Endothelial cell of umbilical vein (primary cell): ENCODE data around the gene IPPK. TPM values are rescaled to one million over a fixed set of nuclear protein-coding genes. Genes with fewer than 3 reads are reported as not detected.

Experiments used
- BruUV-seq: library from RNA; stranded (reverse); fragments of 400-500 nt; replicated peaks from 2 replicates; lab custom pipeline; 2021; lab: Mats Ljungman, UMichigan
- CTCF ChIA-PET: fragments of 300-600, 350-600 bp; sonication (Branson Sonifier 250); formaldehyde crosslinking; loops from one replicate; lab custom pipeline; 2021; ENCODE audit warnings: antibody characterized with exemption, inconsistent platforms; lab: Charles Lee
- POLR2A ChIA-PET: fragments of 300-600, 350-600 bp; sonication (Branson Sonifier 250); formaldehyde crosslinking; loops from one replicate; lab custom pipeline; 2021; ENCODE audit warnings: antibody characterized with exemption, inconsistent platforms; lab: Charles Lee
- DNase-seq: peaks from one replicate; pipeline ENCODE4 v3.0.0-alpha.2; 2011; ENCODE audit warnings: low read depth, low spot score
- FAIRE-seq: peaks from 2 replicates; lab custom pipeline; 2011; peaks lifted over from hg19 to GRCh38; lab: Jason Lieb, UNC
- H2AFZ ChIP-seq: 2 replicates; pipeline ENCODE4 v1.6.0; 2012; ENCODE audit warnings: low read depth, low read length, control low read depth, inconsistent platforms
- H3K27ac ChIP-seq: 2 replicates; pipeline ENCODE4 v1.5.1; 2011; ENCODE audit warnings: low read depth, mild to moderate bottlenecking, control low read depth, low read length, moderate library complexity; ENCODE audit not compliant: insufficient read depth
- H3K27me3 ChIP-seq, 2 experiments: 2 replicates each; pipeline versions ENCODE4 v1.6.0 to v1.6.1; 2011; ENCODE audit warnings: low read length in 2 of 2, mixed read lengths in 1 of 2; ENCODE audit not compliant: control insufficient read depth in 2 of 2, insufficient read depth in 2 of 2
- H3K36me3 ChIP-seq, 2 experiments: 2 replicates in 1 of 2; 3 replicates in 1 of 2; pipeline ENCODE4 v1.5.1; 2011; ENCODE audit warnings: low read length in 2 of 2, mild to moderate bottlenecking in 1 of 2, moderate library complexity in 1 of 2; ENCODE audit not compliant: control insufficient read depth in 2 of 2, insufficient read depth in 2 of 2; ENCODE audit errors: extremely low read depth in 1 of 2
- H3K4me1 ChIP-seq: 3 replicates; pipeline ENCODE4 v1.5.1; 2011; ENCODE audit warnings: mild to moderate bottlenecking, low read length; ENCODE audit not compliant: control insufficient read depth, insufficient read depth; ENCODE audit errors: extremely low read depth
- H3K4me2 ChIP-seq: 2 replicates; pipeline ENCODE4 v1.6.1; 2011; ENCODE audit warnings: low read length, control low read depth, mixed read lengths; ENCODE audit not compliant: insufficient read depth
- H3K4me3 ChIP-seq, 3 experiments: fragments of 200-600 bp in 1 of 3; sonication (generic), shearing (Covaris generic) in 1 of 3; replicated peaks in 1 of 3; 2 replicates each; pipeline ENCODE4 v1.5.1; 2011 to 2016; ENCODE audit warnings: control low read depth in 3 of 3, low read length in 3 of 3, mild to moderate bottlenecking in 2 of 3, inconsistent platforms in 1 of 3, low read depth in 1 of 3, moderate library complexity in 1 of 3; ENCODE audit not compliant: insufficient read depth in 1 of 3
- H3K79me2 ChIP-seq: 2 replicates; pipeline ENCODE4 v1.6.0; 2012; ENCODE audit warnings: low read length, inconsistent platforms; ENCODE audit not compliant: control insufficient read depth, insufficient read depth
- H3K9ac ChIP-seq: replicated peaks from 2 replicates; pipeline ENCODE3; 2011; ENCODE audit warnings: low read length, control low read depth; ENCODE audit not compliant: insufficient read depth; ENCODE audit errors: extremely low read depth
- H3K9me1 ChIP-seq: replicated peaks from 3 replicates; pipeline ENCODE4 v1.6.0; 2011; ENCODE audit warnings: mild to moderate bottlenecking, low read length; ENCODE audit not compliant: control insufficient read depth, insufficient read depth; ENCODE audit errors: extremely low read depth
- H3K9me3 ChIP-seq: replicated peaks from 2 replicates; pipeline ENCODE4 v1.5.1; 2012; ENCODE audit warnings: low read length, inconsistent platforms; ENCODE audit not compliant: control insufficient read depth, insufficient read depth
- H4K20me1 ChIP-seq: replicated peaks from 2 replicates; pipeline ENCODE3; 2011; ENCODE audit warnings: mild to moderate bottlenecking, low read length; ENCODE audit not compliant: control insufficient read depth, insufficient read depth; ENCODE audit errors: extremely low read depth
- EZH2 ChIP-seq: IDR thresholded peaks from 2 replicates; pipeline ENCODE4 v1.6.1; 2012; ENCODE audit warnings: borderline replicate concordance, low read depth, mild to moderate bottlenecking, moderate library complexity, low read length, inconsistent platforms; ENCODE audit not compliant: severe bottlenecking
- FOS ChIP-seq: IDR thresholded peaks from 2 replicates; pipeline ENCODE4 v1.6.1; 2011; ENCODE audit warnings: mild to moderate bottlenecking, low read length, moderate library complexity, borderline replicate concordance; ENCODE audit not compliant: insufficient read depth
- GATA2 ChIP-seq: IDR thresholded peaks from 2 replicates; pipeline ENCODE4 v1.7.0; 2011; ENCODE audit warnings: low read depth, mild to moderate bottlenecking, moderate library complexity, mixed read lengths, low read length; ENCODE audit not compliant: insufficient read length, insufficient read depth
- JUN ChIP-seq: IDR thresholded peaks from 2 replicates; pipeline ENCODE4 v1.6.1; 2011; ENCODE audit warnings: borderline replicate concordance, low read depth; ENCODE audit not compliant: insufficient read length, insufficient read depth
- MYC ChIP-seq: IDR thresholded peaks from one replicate; pipeline ENCODE4 v1.6.1; 2011; ENCODE audit warnings: mild to moderate bottlenecking, low read depth, low read length
- POLR2A ChIP-seq: IDR thresholded peaks from 2 replicates; pipeline ENCODE4 v1.6.1; 2012; ENCODE audit warnings: low read depth, mild to moderate bottlenecking, control low read depth, low read length
- POLR2AphosphoS5 ChIP-seq: IDR thresholded peaks from 2 replicates; pipeline ENCODE4 v1.6.1; 2012; ENCODE audit warnings: low read depth, mild to moderate bottlenecking, control low read depth, low read length, moderate library complexity; ENCODE audit not compliant: insufficient read depth
- dilution Hi-C: fragments of 300-500 bp; cut with MboI; formaldehyde crosslinking; loops from one replicate; pipeline ENCODE4 v1.15.0; 2019; ENCODE audit warnings: low sequenced_read_pairs; ENCODE audit not compliant: extremely low pct_ligation_motif_present
- intact Hi-C: fragments of 100-400 bp; cut with micrococcal nuclease; formaldehyde crosslinking; loops from one replicate; pipeline ENCODE4 v1.10.0; 2022
- polyA plus RNA-seq, 4 experiments: library from polyadenylated mRNA; depleted of rRNA in 3 of 4; stranded (reverse) in 3 of 4; unstranded in 1 of 4; fragments of >200 nt; gene quantifications; 2 replicates each; pipeline versions ENCODE4 v1.2.1 to v1.2.3, GENCODE V29; 2011 to 2012; ENCODE audit warnings: missing spikeins in 1 of 4
- total RNA-seq: library from RNA; stranded (reverse); gene quantifications from 2 replicates; pipeline ENCODE4 v1.2.3, GENCODE V29; 2021
- TF ChIP-seq, protein P1 (sequence below): IDR thresholded peaks from 2 replicates; pipeline ENCODE4 v1.6.1; 2011; ENCODE audit not compliant: insufficient read depth, insufficient read length
- TF ChIP-seq, protein P2 (sequence below), 2 donors: IDR thresholded peaks; 1 replicate in 1 of 2; 2 replicates in 1 of 2; pipeline ENCODE4 v1.5.1; 2011; ENCODE audit warnings: low read length in 2 of 2, mild to moderate bottlenecking in 2 of 2, moderate library complexity in 2 of 2, control low read depth in 1 of 2, inconsistent platforms in 1 of 2, low read depth in 1 of 2; ENCODE audit not compliant: insufficient read depth in 1 of 2; ENCODE audit errors: extremely low read depth in 1 of 2

Gene IPPK
- total and polyA plus RNA-seq, 2 donors (not counting 3 experiments of a cell fraction or from before 2014, with no cell fraction given): 14.0 to 28.0 TPM

DNA sequence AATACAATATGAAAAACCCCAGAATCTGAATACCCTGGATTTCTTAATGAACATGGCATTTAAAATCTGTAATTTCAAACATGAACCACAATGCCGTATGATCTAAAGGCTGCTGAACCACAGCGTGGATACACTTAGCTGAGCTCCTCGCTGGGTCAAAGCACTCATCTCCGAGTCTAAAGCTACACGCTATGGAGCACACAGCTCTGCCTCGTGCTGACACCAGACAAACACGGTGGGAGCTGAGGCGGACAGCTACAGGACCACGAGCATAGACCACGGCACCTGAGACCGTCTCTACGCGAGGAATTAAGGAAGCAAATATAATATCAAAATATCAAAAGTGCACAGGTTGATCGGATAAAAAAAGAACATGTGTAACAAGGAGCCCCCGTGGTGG lies 42.8 kb upstream of the IPPK start:
- Histone ChIP-seq H3K9me1 (no peaks in the 10 kb centered on the region), H3K9ac (no peak overlapping the region), H3K4me2 (no peak overlapping the region), H3K36me3 (peaks cover 10 to 29% of the 10 kb centered on the region in 2 experiments), H4K20me1 (no peaks in the 10 kb centered on the region), H3K9me3 (no peaks in the 10 kb centered on the region), H3K27me3 (no peaks in the 10 kb centered on the region), H2AFZ (no peak overlapping the region), H3K4me3 (no peak overlapping the region), H3K4me1 (peaks cover 10% of the 10 kb centered on the region), H3K79me2 (peaks cover 4% of the 10 kb centered on the region), H3K27ac (no peak overlapping the region)
- TF ChIP-seq EZH2 (no peak), POLR2A (no peak), GATA2 (no peak), POLR2AphosphoS5 (no peak), JUN (no peak), FOS (no peak), MYC (no peak)
- TF ChIP-seq, protein P1, sequence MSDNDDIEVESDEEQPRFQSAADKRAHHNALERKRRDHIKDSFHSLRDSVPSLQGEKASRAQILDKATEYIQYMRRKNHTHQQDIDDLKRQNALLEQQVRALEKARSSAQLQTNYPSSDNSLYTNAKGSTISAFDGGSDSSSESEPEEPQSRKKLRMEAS: no peak
- TF ChIP-seq, protein P2, sequence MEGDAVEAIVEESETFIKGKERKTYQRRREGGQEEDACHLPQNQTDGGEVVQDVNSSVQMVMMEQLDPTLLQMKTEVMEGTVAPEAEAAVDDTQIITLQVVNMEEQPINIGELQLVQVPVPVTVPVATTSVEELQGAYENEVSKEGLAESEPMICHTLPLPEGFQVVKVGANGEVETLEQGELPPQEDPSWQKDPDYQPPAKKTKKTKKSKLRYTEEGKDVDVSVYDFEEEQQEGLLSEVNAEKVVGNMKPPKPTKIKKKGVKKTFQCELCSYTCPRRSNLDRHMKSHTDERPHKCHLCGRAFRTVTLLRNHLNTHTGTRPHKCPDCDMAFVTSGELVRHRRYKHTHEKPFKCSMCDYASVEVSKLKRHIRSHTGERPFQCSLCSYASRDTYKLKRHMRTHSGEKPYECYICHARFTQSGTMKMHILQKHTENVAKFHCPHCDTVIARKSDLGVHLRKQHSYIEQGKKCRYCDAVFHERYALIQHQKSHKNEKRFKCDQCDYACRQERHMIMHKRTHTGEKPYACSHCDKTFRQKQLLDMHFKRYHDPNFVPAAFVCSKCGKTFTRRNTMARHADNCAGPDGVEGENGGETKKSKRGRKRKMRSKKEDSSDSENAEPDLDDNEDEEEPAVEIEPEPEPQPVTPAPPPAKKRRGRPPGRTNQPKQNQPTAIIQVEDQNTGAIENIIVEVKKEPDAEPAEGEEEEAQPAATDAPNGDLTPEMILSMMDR (IDR thresholded peaks at IDR 0.05; ENCODE audit: extremely low read depth in 1 of 2, insufficient read depth in 1 of 2, low read depth in 1 of 2, low read length in 2 of 2): no peak
- intact Hi-C loops: no loop called here
- DNase-seq (no peak), FAIRE-seq (no peak)
- no TSS peak for BruUV-seq
- ChIA-PET POLR2A (no interaction called here), CTCF (interaction anchor here (0.9 to 10.3 kb wide), 2 partner anchors 42 to 79 kb away, joined by 3 to 226 read pairs; partner anchors contain the start of gene IPPK)
- dilution Hi-C loops: no loop called here
